Astrocyte of the cerebellum (primary cell): ENCODE measurements around the gene GJB1.

Experiments used
- DNase-seq: peaks from one replicate; pipeline ENCODE4 v3.0.0-alpha.2; 2011; ENCODE audit warnings: low read depth
- H3K4me3 ChIP-seq: 2 replicates; pipeline ENCODE4 v1.5.1; 2011; ENCODE audit warnings: mild to moderate bottlenecking, low read depth, low read length, moderate library complexity
- in situ Hi-C: cut with HindIII; loops from 2 replicates; pipeline ENCODE4 v1.10.0; 2017; ENCODE audit warnings: low sequenced_read_pairs
- TF ChIP-seq, protein P1 (sequence below): IDR thresholded peaks from 2 replicates; pipeline ENCODE4 v1.5.1; 2012; ENCODE audit warnings: low read length, low read depth, moderate library complexity, mild to moderate bottlenecking; ENCODE audit errors: missing control alignments

The GJB1 gene

DNA sequence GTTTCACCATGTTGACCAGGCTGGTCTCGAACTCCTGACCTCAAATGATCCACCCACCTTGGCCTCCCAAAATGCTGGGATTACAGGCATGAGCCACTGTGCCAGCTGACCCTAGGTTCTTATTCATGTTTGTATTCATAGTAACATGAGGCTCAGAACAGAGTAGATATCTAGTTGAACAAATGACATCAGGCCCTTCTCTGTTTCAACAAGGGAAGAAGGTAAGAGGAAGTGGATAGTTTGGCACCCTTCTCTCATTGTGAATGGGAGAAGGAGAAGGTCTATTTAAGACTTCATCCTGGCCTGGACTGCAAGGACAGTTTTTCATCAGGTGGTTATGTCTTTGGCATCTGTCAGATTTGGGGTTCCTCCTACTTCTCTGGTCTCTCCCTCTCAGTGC, 13.8 kb downstream of the GJB1 start:
- in situ Hi-C loops = no loop called here
- H3K4me3 ChIP-seq = no peak overlapping the region
- TF ChIP-seq, protein P1, sequence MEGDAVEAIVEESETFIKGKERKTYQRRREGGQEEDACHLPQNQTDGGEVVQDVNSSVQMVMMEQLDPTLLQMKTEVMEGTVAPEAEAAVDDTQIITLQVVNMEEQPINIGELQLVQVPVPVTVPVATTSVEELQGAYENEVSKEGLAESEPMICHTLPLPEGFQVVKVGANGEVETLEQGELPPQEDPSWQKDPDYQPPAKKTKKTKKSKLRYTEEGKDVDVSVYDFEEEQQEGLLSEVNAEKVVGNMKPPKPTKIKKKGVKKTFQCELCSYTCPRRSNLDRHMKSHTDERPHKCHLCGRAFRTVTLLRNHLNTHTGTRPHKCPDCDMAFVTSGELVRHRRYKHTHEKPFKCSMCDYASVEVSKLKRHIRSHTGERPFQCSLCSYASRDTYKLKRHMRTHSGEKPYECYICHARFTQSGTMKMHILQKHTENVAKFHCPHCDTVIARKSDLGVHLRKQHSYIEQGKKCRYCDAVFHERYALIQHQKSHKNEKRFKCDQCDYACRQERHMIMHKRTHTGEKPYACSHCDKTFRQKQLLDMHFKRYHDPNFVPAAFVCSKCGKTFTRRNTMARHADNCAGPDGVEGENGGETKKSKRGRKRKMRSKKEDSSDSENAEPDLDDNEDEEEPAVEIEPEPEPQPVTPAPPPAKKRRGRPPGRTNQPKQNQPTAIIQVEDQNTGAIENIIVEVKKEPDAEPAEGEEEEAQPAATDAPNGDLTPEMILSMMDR = no peak
- no peak for DNase-seq

DNA sequence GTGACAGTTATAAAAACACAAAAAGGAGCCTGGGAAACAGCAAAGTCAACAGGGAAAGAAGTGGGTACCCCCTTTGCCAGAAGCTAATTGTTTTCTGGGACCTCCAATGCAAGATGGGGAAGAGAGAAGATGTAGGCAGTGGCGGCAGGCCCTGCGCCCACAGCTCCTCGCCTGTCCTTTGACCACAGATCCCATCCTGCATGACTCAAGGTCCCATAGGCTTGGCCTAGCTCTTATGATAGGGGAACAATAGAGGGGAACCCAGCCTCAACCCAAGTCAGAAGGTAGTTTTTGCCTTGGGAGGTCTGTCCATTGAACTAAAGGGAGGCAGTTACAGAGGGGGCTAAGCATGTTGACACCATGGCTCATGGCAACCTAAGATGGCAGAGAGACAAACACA, 16.8 kb downstream of the GJB1 start:
- no peak overlapping the region for H3K4me3 ChIP-seq
- TF ChIP-seq, protein P1 = no peak
- no peak for DNase-seq
- in situ Hi-C loops = no loop called here

DNA sequence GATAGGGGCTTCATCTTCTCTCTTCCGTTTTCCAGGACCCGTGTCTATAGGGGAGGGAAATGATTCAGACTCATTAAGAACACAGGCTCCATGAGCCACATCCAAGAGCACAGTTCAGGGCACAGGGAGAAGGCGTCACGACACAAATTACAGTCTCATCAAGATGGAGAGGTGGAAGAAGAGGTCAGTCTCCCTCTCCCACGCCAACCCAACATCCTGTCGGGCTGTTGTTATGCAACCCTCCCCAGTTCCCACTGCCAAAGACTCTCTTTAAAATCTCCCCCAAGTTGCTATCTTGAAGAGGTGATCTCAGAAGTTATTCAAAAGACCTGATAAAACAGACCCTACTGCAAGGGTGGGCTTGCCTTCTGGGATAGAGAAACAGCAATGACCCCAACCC, 18.3 kb downstream of the GJB1 start:
- TF ChIP-seq, protein P1 = no peak
- H3K4me3 ChIP-seq = no peak overlapping the region
- no peak for DNase-seq
- in situ Hi-C loops = no loop called here

DNA sequence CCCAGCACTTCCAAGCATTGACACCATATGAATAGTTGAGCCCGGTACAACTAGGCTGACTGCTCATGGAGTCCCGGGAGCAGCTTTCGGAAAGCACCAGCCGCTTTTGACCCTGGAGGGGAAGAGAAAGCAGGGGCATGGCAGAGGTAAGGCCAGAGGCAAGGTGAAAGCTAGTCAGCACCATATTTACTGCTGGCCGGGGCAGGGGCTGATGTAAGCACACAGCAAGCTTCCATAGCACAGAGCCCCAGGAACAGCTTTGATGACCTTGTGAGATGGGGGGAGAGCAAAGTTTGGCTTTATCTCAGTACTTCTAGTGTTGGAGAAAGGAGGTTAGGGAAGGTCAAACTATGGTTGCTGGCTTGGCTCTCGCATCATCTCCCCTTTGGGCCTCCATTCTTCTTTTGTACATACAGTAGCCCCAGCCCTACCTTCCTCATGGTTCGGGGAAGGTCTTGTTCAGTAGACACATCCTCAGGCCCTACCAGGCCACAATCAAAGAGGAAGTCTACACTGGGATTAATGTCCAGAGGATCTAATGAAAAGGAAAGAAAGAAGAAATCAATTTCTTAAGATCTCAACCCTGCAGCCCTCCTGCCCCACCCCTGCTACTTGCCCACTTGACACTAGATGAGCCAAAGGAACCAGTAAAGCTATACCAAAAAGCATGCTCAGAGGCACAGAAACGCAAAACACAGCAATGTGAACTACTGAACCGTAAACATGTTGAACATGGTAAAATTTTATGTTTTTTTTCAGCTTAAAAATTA, 21.5 kb downstream of the GJB1 start:
- TF ChIP-seq, protein P1 = no peak
- DNase-seq = no peak
- H3K4me3 ChIP-seq = no peak overlapping the region
- in situ Hi-C loops = no loop called here

DNA sequence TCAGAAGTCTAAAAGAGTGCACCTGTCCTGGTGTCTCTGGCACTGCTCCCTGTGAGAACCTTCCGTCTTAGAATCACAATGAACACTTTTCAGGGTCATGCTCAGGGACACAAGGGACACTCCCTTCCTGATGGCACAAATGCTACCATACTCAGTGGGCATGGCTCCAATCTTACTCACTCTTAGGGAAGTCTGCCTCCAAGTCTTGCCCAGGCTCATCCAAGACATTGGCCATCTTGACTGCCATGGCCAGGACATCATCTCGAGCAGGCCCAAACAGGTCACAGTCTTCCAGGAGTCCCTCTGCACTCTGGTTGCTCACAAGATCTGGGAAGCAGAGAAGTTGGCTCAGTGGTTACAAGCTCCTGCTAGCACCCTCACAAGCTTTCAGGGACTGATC, 22.1 kb downstream of the GJB1 start:
- TF ChIP-seq, protein P1 = no peak
- in situ Hi-C loops = no loop called here
- DNase-seq = no peak
- H3K4me3 ChIP-seq = no peak overlapping the region

DNA sequence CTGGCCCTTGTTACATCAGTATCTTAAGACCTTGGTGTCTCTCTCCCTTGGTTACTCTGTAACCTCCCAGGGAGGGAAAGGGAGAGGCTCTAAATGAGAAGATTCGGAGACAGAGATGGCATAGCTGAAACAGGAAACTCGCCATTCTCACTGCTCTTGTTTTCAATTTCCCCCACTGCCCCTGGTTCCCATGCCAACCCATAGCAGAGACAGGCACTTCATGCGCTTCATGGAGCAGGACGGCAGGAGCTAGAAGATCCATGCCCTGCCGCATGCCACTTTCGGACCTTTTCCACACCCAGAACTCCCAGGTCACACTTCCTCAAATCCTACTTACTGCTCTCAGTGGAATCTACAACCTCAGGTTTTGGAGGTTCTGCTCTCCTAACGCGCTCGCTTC, 27.8 kb downstream of the GJB1 start:
- DNase-seq = no peak
- no peak overlapping the region for H3K4me3 ChIP-seq
- in situ Hi-C loops = no loop called here
- TF ChIP-seq, protein P1 = no peak

DNA sequence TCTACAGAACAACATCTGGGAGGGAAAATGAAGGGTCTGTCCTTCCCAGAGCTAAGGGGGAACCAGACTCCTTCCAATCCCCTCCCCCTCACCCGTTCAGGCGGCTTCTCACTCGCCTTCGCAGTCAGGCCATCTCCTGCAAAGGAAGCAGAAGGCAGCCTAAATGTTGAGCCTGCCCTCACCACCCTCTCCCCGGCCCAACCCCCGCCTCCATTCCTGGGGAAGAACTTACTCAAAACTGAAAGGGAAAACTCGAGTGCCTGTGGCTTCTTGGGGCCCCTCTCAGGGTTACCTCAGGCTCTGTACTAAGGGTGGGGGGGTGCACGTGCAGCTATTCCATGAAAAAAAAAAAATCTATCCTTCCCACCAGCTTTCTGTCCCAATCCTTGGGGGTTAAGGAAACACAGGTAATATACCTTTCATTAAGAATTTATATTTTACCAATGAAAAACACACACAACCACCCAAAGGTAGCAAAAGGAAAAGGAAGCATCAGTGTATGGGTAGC, 28.5 kb downstream of the GJB1 start:
- DNase-seq = no peak
- H3K4me3 ChIP-seq = no peak overlapping the region
- in situ Hi-C loops = no loop called here
- TF ChIP-seq, protein P1 = no peak
